HG03520 (cell line): ENCODE results near the gene ATG10.
"Not testable (repeated sequence)": the region's sequence is repeated elsewhere in the genome, so short reads cannot be mapped to it uniquely, and the experiment has no call there.

Experiments
- ATAC-seq: cut with Tn5 transposase; IDR thresholded peaks from one replicate; pipeline ENCODE4 v1.9.1; 2021; ENCODE audit warnings: mild to moderate bottlenecking, moderate library complexity; ENCODE audit not compliant: unreplicated experiment

ATG10 gene

GRCh38 chr5:81971712-81972491 is at the start of gene ATG10:
TSS of gene ATG10 (plus strand) at chr5:81972023. CDS start at chr5:81987571, 15,548 bp downstream.
- peak; percentile 95 for ATAC-seq

- ATAC-seq: no peak
Measured at GRCh38 chr5:81922854-81923279, 49.0 kb upstream of the ATG10 start.

- ATAC-seq: no peak
Measured at GRCh38 chr5:81924442-81924841, 47.4 kb upstream of the ATG10 start.

GRCh38 chr5:81925009-81925408 is 46.8 kb upstream of the ATG10 start:
- ATAC-seq: no peak

- no peak for ATAC-seq
Measured at GRCh38 chr5:81925981-81926380, 45.8 kb upstream of the ATG10 start.

DNA sequence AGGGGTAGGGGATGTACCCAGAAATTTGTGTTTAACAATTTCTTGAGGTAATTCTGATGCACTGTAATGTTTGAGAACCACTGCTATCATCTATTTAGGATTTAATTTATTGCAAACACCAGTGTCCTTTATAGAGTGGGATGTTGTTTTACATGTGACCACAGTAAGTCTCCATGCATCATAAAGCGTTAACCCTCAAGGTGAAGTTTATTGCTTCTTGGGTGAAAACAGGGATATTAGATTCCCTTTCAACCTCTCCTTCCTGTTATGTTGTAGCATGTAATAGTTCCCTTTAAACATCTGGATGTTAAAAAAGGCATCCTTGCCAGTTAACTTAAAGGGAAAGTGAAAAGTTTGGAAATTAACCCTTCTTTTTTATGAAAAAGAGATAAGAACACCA is 35.8 kb upstream of the ATG10 start:
- no peak for ATAC-seq

DNA sequence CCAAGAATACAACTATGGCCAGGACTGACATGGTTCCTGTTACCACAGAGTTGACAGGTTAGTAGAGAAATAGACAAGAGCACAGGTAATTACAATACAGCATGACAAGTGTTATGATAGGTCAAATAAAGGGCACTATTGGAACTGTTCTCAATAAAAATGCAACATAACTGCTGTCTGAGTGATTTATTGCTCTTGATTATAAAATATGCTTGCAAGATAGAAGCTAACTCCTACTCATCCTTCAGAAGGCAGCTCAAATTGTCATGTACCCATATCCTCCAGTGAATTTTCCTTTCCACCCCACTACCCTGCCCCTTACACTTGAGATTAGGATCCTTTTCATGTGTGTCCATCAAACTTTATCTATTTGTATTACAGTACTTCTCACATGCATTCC is 35.1 kb upstream of the ATG10 start:
- ATAC-seq: no peak

DNA sequence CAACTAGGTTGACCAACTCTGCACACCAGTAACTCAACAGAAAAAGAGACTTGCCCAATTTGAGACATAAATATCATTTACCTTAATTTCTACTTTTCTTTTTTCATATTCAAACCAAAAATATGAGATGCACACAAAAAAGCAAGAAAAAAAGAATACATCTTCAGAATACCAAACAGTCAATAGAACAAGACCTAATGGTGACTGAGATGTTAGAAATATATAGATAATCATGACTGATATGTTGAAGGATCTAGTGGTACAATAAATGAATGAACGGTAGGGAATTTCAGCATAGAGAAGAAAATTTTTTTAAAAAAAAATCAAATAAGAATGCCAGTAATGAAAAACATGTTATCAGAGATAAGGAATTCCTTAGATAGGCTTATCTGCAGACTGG is 29.1 kb upstream of the ATG10 start:
- ATAC-seq: no peak

DNA sequence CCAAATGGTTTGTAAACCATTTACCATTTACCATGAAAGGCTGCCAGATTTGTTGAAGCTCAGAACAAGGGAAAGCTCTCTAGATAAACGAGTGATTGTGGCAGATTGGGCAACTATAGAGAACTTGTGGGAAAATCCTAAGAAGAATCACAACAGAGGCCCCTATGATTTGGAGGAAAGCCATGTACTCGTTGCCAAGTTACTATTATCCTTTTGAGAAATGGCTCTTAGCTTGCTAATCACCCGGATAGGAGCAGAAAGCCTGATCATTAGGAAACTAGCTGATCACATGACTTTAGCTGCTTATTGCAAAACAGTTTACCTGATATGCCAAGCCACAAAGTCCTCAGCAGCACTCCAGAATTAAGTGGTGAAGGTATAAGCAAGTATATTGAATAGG is 23.5 kb upstream of the ATG10 start:
- no peak for ATAC-seq

DNA sequence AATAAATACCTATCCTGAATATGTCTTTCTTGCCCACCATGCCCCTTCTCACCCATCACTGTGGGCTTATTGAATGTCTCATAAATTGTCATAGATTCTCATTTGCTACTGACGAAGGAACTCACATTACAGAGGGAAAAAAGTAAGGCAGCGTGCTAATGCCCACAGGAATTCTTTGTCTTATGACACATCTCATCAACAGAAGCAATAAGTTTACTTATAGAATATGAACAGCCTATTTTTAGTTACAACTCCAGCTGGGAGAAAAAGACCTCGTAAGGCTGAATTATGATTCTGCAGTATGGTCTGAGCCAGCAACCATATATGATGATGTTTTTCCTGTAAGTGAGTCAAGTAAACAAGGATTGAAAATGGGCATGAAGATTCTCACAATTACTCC is 22.4 kb upstream of the ATG10 start:
- ATAC-seq: no peak

- no peak for ATAC-seq
Measured at GRCh38 chr5:81950996-81951395, 20.8 kb upstream of the ATG10 start.

GRCh38 chr5:81954796-81955195 is 17.0 kb upstream of the ATG10 start:
- not testable (repeated sequence) for ATAC-seq

DNA sequence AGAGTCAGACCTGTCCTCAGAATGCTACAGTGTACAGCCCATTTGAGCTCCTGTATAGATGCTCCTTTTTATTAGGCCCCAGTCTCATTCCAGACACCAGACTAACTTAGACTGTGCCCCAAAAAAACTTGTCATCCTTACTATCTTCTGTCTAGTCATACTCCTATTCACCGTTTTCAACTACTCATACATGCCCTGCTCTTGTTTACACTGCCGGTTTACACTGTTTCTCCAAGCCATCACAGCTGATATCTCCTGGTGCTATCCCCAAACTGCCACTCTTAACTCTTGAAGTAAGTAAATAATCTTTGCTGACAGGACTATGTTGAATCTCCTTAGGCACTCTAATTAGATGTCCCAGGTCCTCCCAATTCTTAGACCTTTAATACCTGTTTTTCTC is 13.7 kb upstream of the ATG10 start:
- not testable (repeated sequence) for ATAC-seq

DNA sequence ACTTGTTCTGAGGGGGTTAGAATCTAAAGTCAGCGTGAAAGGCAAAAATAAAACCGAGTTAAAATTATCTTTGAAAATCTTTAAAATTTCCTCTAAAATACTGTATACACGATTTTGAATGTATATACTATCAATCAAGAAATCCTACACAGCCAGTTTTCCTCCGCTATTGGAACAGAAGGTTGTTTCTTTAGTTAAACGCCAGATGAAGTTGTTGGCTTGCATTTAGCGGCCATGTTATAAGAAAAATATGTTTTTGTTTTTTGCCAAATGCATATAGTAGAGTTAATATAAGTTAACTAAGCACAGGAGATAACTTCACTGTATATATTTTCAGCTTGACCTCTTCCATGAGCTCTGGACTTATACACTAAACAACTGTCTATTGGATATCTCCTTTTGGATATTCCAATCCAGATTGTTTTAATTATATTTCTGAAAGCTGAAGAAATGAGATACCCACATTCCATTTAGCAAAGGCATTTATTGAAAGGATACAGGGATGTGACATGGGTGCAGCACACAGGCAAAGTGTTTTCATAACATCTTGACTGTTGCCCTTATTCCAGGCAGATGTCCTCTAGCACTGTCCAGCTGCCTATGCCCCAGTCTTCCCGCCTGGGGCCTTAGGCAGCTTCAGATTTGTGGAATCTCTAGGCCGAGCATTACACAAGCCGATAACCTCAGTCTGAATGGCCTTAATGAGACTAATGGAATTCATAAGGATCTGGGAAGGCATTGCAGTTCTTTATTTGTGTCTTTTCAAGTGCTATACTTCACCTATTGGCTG is 10.0 kb upstream of the ATG10 start:
- no peak for ATAC-seq

GRCh38 chr5:81963544-81963943 is 8.3 kb upstream of the ATG10 start:
- ATAC-seq: no peak

DNA sequence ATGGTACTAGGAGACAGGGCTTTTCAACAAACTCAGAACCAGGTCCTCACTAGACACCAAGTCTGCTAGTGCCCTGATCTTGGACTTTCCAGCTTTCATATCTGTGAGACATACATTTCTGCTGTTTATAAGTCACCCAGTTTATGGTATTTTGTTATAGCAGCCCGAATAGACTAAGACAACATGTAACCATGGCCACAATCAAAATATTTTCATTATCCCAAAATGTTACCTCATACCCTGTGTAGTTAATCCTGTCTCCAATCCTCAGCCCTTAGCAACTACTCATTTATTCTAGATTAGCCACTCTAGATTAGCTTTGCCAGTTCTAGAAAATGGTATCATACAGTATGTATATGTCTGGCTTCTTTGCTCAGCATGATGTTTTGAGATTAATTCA is 6.3 kb upstream of the ATG10 start:
- no peak for ATAC-seq

DNA sequence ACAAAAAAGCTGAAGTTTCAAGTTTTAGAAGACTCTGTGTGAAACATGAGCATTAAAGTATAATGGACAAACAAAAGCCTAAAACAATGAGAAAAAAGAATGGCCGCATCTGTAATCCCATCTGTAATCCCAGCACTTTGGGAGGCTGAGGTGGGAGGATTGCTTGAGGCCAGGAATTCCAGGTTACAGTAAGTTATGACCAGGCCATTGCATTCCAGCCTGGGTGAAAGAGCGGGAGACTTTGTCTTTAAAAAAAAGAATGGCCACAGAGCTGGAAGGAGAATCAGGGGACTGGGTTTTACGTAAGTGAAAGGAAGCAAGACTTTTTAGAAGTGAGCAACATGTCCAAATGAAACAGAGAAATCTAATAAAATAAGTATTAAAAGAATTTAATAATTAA is 2.6 kb upstream of the ATG10 start:
- ATAC-seq: no peak

DNA sequence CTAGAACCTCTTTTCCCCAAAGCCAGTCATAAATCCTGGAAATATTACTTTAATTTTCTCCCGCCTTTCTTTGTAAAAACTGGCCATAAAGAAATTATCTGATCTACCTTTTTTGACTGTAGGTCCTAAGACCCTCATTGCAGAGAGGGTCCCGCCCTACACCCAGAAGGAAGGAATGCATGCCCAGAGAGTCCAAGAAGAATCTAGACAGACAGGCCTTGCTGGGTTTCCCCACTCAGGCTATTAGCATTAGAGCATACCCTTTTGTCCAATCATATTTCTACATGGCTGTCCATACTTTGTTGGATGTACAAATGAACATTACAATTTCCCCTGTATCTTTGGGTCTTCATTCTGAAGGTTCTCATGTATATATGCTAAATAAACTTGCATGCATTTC is 1.9 kb upstream of the ATG10 start:
- no peak for ATAC-seq

- ATAC-seq: no peak
Measured at GRCh38 chr5:81971111-81971711, 612 bp upstream of the ATG10 start.

DNA sequence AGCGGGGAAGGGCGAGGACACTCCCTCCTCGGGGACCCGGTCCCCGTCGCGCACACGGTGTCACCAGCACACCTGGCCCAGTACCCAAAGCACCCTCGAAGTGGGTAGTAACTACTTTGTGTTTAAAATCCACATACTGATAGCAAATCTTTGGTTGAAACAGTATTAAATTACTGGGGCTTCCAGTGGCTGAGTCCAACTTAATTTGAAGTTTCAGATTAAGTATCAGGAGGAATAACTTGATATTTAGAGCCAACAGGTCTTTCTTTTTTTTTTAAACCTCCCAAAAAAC is 615 bp downstream of the ATG10 start:
- peak; percentile 40 for ATAC-seq

- ATAC-seq: no peak
Measured at GRCh38 chr5:81980160-81980559, 8.3 kb downstream of the ATG10 start.
